Activated B cell treated with CpG ODN at 0.5 μM for 24 hours (primary cell): ENCODE results near the gene PRXL2A. TPM values are rescaled to one million over a fixed set of nuclear protein-coding genes. Genes with fewer than 3 reads are reported as not detected.

Experiments
- ATAC-seq: fragments of 200-7000 bp; cut with Tn5 transposase; one replicate; pipeline ENCODE4 v1.10.0; 2021; ENCODE audit warnings: low read depth, mild to moderate bottlenecking, moderate library complexity
- CTCF ChIA-PET: fragments of 350-600 bp; sonication (Branson Sonifier 250); formaldehyde crosslinking; loops from one replicate; lab custom pipeline; 2021; ENCODE audit warnings: antibody characterized with exemption; lab: Charles Lee
- POLR2A ChIA-PET: fragments of 350-600 bp; sonication (Branson Sonifier 250); formaldehyde crosslinking; loops from one replicate; lab custom pipeline; 2021; ENCODE audit warnings: antibody characterized with exemption; lab: Charles Lee
- DNase-seq: peaks from one replicate; pipeline ENCODE4 v3.0.0; 2022
- H3K27ac Mint-ChIP-seq: one replicate; pipeline ENCODE4 v1.8.0; 2020; ENCODE audit warnings: mixed read lengths
- H3K27me3 Mint-ChIP-seq: one replicate; pipeline ENCODE4 v1.8.0; 2021; ENCODE audit warnings: mixed read lengths
- H3K36me3 Mint-ChIP-seq: one replicate; pipeline ENCODE4 v1.8.0; 2021; ENCODE audit warnings: low read depth, mixed read lengths
- H3K4me1 Mint-ChIP-seq: one replicate; pipeline ENCODE4 v1.8.0; 2021; ENCODE audit warnings: mixed read lengths
- H3K4me3 Mint-ChIP-seq: one replicate; pipeline ENCODE4 v1.8.0; 2020; ENCODE audit warnings: mild to moderate bottlenecking, mixed read lengths
- H3K9me3 Mint-ChIP-seq: one replicate; pipeline ENCODE4 v1.8.0; 2020; ENCODE audit warnings: mixed read lengths
- CTCF ChIP-seq: fragments of 200-600 bp; IDR thresholded peaks from one replicate; pipeline ENCODE4 v1.8.0; 2022; ENCODE audit warnings: antibody characterized with exemption, mild to moderate bottlenecking
- intact Hi-C: fragments of 100-400 bp; cut with micrococcal nuclease; formaldehyde crosslinking; loops from one replicate; pipeline ENCODE4 v1.15.1; 2024
- total RNA-seq: library from RNA; stranded (reverse); gene quantifications from 2 replicates; pipeline ENCODE4 v1.2.3, GENCODE V29; 2022

PRXL2A gene
- total RNA-seq, 1 donor from 2014 or later, result 8.5 TPM

- Mint-ChIP-seq H3K36me3 (peaks cover 11% of the 10 kb centered on the region), H3K4me1 (peaks cover 32% of the 10 kb centered on the region), H3K27me3 (no peaks in the 10 kb centered on the region), H3K4me3 (no peak overlapping the region), H3K27ac (no peak overlapping the region), H3K9me3 (no peaks in the 10 kb centered on the region)
- CTCF ChIA-PET, result interaction anchor here (1.0 to 2.9 kb wide), 3 partner anchors 14 to 84 kb away, joined by 3 to 15 read pairs (median 7); partner anchors contain the start of gene PRXL2A
- DNase-seq, result no peak
- intact Hi-C loops, result loop anchor here (1.0 kb wide), 1 partner anchor 13 kb away; the partner anchor contains the start of gene PRXL2A
- POLR2A ChIA-PET, result interaction anchor here (0.6 to 2.2 kb wide), 3 partner anchors 13 to 32 kb away, joined by 5 to 17 read pairs (median 7); partner anchors contain the start of genes PRXL2A and TSPAN14
- ATAC-seq, result no peak
- TF ChIP-seq CTCF, result no peak
Observed at GRCh38 chr10:80421050-80421706, 12.8 kb downstream of the PRXL2A start.

DNA sequence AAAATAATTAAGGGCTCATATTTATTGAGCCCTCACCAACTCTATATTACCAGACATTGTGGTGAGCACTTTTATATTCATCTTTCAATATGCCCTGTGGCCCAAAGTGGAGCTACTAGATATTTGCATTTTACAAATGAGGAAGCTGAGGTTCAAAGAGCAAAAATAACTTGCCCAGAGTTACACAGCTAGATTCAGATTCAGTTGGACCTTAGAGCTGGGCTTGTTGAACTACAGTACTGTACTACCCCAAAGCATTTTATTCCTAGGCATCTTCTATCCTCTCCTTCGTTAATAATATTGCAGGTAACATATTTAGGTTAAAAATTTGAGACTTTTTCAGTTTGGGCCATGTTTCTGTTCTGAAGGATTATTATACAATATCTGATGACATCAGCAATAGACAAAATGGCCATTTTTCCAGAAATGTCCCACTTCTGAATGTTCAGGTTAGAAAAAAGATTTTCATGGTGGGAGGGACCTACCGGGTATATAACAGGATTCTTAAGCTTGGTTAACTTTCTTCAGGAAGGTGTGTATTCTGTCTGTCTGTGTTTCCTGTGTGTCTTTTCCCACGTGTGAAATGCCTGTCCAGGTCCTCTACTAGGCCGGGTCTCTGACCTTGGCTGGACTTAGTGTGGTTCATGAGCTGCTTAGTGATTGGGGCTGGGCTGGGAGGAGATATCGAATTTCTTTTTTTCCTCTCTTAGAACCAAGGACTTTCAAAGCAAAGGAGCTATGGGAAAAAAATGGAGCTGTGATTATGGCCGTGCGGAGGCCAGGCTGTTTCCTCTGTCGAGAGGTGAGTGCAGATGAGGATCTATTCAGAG, 13.6 kb downstream of the PRXL2A start:
- DNase-seq, result no peak
- Mint-ChIP-seq H3K36me3 (peaks cover 11% of the 10 kb centered on the region), H3K4me1 (peaks cover 32% of the 10 kb centered on the region), H3K27ac (peak overlapping the region; percentile 10), H3K27me3 (no peaks in the 10 kb centered on the region), H3K4me3 (peak overlapping the region; percentile 24), H3K9me3 (no peaks in the 10 kb centered on the region)
- no peak for TF ChIP-seq CTCF
- CTCF ChIA-PET, result interaction anchor here (1.0 to 2.9 kb wide), 4 partner anchors 30 to 84 kb away, joined by 3 to 15 read pairs (median 3); no protein-coding TSS in a partner anchor
- peak; percentile 82 for ATAC-seq
- intact Hi-C loops, result loop anchor here (1.0 kb wide), 1 partner anchor 14 kb away; the partner anchor contains the start of gene PRXL2A
- POLR2A ChIA-PET, result interaction anchor here (0.7 to 2.2 kb wide), 4 partner anchors 14 to 1340 kb away, joined by 5 to 17 read pairs (median 7); partner anchors contain the start of genes PRXL2A and TSPAN14

GRCh38 chr10:80425901-80426300, 17.6 kb downstream of the PRXL2A start:
- no peak overlapping the region for H3K27ac Mint-ChIP-seq
- ChIA-PET CTCF (no interaction called here), POLR2A (interaction anchor here (0.6 kb wide), 1 partner anchor 10 kb away, joined by 5 read pairs; no protein-coding TSS in a partner anchor)
- DNase-seq, result no peak
- no peaks in the 10 kb centered on the region for H3K27me3 Mint-ChIP-seq
- intact Hi-C loops, result no loop called here
- peaks cover 21% of the 10 kb centered on the region for H3K4me1 Mint-ChIP-seq
- H3K9me3 Mint-ChIP-seq, result no peaks in the 10 kb centered on the region
- no peak for ATAC-seq
- no peak for TF ChIP-seq CTCF
- peaks cover 23% of the 10 kb centered on the region for H3K36me3 Mint-ChIP-seq
- no peak overlapping the region for H3K4me3 Mint-ChIP-seq

GRCh38 chr10:80427541-80427940, 19.2 kb downstream of the PRXL2A start:
- intact Hi-C loops, result no loop called here
- ChIA-PET POLR2A (no interaction called here), CTCF (interaction anchor here (0.6 kb wide), 1 partner anchor 65 kb away, joined by 4 read pairs; no protein-coding TSS in a partner anchor)
- Mint-ChIP-seq H3K4me3 (no peak overlapping the region), H3K27me3 (no peaks in the 10 kb centered on the region), H3K4me1 (peaks cover 4% of the 10 kb centered on the region), H3K36me3 (peaks cover 30% of the 10 kb centered on the region), H3K9me3 (no peaks in the 10 kb centered on the region), H3K27ac (no peak overlapping the region)
- TF ChIP-seq CTCF, result no peak
- ATAC-seq (no peak), DNase-seq (no peak)
